ENCODE results near the gene CCDC134. TPM values are rescaled to one million over a fixed set of nuclear protein-coding genes. Genes with fewer than 3 reads are reported as not detected.

CCDC134 gene
- total and polyA plus RNA-seq, 9 of the 15 experiments (the other 6 are each of a cell fraction or from before 2014, with no cell fraction given) = 0.56 to 11.9 (median 5.3) TPM

DNA sequence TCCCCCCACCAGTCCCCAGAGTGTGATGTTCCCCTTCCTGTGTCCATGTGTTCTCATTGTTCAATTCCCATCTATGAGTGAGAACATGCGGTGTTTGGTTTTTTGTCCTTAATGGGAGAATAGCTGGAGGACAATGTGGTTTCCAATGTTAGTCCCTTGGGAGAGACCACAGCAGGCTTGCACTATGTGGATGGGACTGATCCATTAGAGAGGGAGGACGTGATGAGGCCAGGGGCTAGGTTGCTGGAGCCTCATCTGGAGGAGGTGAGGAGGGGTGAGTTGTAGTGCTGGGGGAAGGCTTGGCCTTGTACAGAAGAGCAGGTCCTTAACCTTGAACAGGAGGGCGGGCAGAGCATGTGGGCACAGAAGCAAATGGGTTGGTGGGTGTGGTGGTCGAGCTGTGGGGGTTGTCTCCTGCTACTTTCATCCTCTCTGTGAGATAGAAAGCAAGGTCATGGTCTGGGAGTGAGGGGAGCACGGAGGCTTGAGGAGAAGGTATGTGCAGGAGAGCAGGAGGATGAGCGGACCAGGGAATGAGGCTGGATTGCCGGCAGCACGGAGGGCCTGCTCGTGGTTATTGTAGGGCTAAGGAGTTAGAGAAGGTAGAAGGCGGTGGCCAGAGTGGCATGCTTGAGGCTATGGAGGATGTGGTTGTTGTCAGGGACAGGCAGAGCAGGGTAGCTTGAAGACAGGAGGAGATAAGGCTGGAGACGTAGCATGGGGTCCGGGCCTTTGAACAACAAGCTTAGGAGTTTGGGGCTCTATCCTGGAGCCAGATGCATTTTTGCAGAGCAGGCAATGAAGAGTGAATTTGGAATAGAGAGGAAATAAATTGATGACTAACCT is 21.2 kb downstream of the CCDC134 start:
- H4K20me1 ChIP-seq (replicated peaks; ENCODE audit: control insufficient read depth, insufficient read depth, low read length) = no peaks in the 10 kb centered on the region
- no peak for DNase-seq (ENCODE audit: extremely low read depth in 1 of 4, low spot score in 3 of 4)
- FAIRE-seq = no peak
- H3K27ac ChIP-seq (ENCODE audit: extremely low read depth, low read depth, low read length) = no peak overlapping the region; the same call in 2 of the 3 replicates
- peaks cover 39% of the 10 kb centered on the region; the same call in 2 of the 3 replicates for H3K36me3 ChIP-seq (ENCODE audit: control insufficient read depth, insufficient read depth, low read length)
- no peak for ATAC-seq
- POLR2A ChIA-PET = interaction anchor here (0.5 to 0.7 kb wide), 2 partner anchors 13 to 15 kb away, joined by 3 read pairs; no protein-coding TSS in a partner anchor
- H3K4me3 ChIP-seq = no peak overlapping the region
- H3K9me1 ChIP-seq (ENCODE audit: control insufficient read depth, insufficient read depth, low read length) = no peaks in the 10 kb centered on the region
- CTCF ChIA-PET (ENCODE audit: low intra/inter-chr PET ratio) = interaction anchor here (0.8 to 1.4 kb wide), 2 partner anchors 119 kb away, joined by 3 to 16 read pairs; no protein-coding TSS in a partner anchor
- no peak overlapping the region for H3K4me2 ChIP-seq (ENCODE audit: insufficient read depth, low read length)
- H3K27me3 ChIP-seq (ENCODE audit: control insufficient read depth in 2 of 2, insufficient read depth in 2 of 2, low read length in 2 of 2) = no peaks in the 10 kb centered on the region
- WGBS (ENCODE audit: insufficient coverage, low coverage, missing lambda C conversion rate) = 54% methylated on average over 9 of the region's 12 CpGs
- intact Hi-C loops (cut with micrococcal nuclease) (loop anchor here (5.0 kb wide), 1 partner anchor 121 kb away; no protein-coding TSS in a partner anchor), in situ Hi-C loops (cut with MboI) (no loop called here)
- TF ChIP-seq TCFL5 (CRISPR knock-in tag; conservative IDR thresholded peaks at IDR 0.05) (no peak), ASH1L (IDR thresholded peaks at IDR 0.05; ENCODE audit: borderline replicate concordance, low read depth, partially characterized antibody) (no peak), ZNF699 (CRISPR knock-in tag; IDR thresholded peaks at IDR 0.05; ENCODE audit: insufficient replicate concordance) (no peak), ZNF347 (CRISPR knock-in tag; IDR thresholded peaks at IDR 0.05; ENCODE audit: low read depth) (no peak), FOXJ2 (tag; IDR thresholded peaks at IDR 0.05) (no peak), PRDM10 (IDR thresholded peaks at IDR 0.05; ENCODE audit: partially characterized antibody) (peak; percentile 64)
- TF ChIP-seq, protein P1, sequence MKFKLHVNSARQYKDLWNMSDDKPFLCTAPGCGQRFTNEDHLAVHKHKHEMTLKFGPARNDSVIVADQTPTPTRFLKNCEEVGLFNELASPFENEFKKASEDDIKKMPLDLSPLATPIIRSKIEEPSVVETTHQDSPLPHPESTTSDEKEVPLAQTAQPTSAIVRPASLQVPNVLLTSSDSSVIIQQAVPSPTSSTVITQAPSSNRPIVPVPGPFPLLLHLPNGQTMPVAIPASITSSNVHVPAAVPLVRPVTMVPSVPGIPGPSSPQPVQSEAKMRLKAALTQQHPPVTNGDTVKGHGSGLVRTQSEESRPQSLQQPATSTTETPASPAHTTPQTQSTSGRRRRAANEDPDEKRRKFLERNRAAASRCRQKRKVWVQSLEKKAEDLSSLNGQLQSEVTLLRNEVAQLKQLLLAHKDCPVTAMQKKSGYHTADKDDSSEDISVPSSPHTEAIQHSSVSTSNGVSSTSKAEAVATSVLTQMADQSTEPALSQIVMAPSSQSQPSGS (CRISPR knock-in tag; IDR thresholded peaks at IDR 0.05) = no peak
- no peak overlapping the region for H2AFZ ChIP-seq (ENCODE audit: low read depth, low read length)
- H3K9me3 ChIP-seq (replicated peaks; ENCODE audit: control insufficient read depth, insufficient read depth, low read depth, low read length) = no peaks in the 10 kb centered on the region
- H3K79me2 ChIP-seq (ENCODE audit: control insufficient read depth, insufficient read depth, low read length) = no peaks in the 10 kb centered on the region
- BruUV-seq (replicated peaks) = no TSS peak
- peak overlapping the region in 1 of 2 experiments; percentile 31; a peak in 2 of 4 replicates for H3K9ac ChIP-seq (ENCODE audit: insufficient read depth in 1 of 2, low read depth in 2 of 2, low read length in 2 of 2)
- peaks cover 13 to 18% of the 10 kb centered on the region in 2 experiments; a peak in 4 of 5 replicates for H3K4me1 ChIP-seq (replicated peaks in 1 of 2; ENCODE audit: control insufficient read depth in 2 of 2, insufficient read depth in 2 of 2, low read length in 2 of 2)

Measured in K562 (cell line).